HG02610 (cell line): ENCODE measurements around the gene HIVEP1.
"Not testable (repeated sequence)": the region's sequence is repeated elsewhere in the genome, so short reads cannot be mapped to it uniquely, and the experiment has no call there.

Experiments used
- ATAC-seq: cut with Tn5 transposase; IDR thresholded peaks from one replicate; pipeline ENCODE4 v1.9.1; 2021; ENCODE audit warnings: mild to moderate bottlenecking, moderate library complexity; ENCODE audit not compliant: unreplicated experiment

The HIVEP1 gene

DNA sequence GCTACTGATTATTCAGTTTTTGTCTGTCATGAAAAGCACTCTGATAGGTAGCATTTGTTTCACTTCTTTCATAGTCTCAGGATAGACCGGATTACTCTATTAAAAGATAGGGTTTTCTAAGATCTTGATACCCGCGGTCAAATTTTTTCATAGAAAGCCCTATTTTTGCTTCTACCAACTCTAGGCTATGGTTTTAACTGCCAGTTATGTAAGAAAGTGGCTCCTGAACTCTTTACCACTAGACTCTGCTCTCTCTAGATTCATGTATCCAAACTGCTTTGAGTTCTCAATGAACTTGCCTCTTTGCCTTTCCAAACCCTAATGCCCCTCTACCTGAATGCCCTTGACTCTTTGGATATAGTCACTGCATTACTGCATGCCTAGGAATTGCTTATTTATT, 70.3 kb downstream of the HIVEP1 start:
- ATAC-seq, result no peak

DNA sequence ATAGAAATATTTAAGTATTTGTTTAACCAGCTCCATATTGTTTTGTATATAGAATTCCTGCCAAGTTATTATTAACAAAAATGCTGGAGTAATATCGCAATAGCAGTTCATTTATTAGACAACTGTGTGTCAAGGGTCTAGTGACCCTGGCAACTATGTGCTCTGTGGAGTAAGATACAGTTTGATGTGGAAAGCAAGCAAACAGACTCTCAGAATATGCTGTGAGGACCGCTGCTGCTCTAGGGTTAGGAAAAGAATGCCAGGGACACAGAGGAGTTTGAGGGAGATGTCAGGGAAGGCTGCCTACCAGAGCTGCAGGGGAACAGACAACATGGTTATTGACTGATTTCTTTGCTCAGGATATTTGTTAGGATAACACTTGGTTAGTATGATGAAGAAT, 71.2 kb downstream of the HIVEP1 start:
- ATAC-seq, result no peak

DNA sequence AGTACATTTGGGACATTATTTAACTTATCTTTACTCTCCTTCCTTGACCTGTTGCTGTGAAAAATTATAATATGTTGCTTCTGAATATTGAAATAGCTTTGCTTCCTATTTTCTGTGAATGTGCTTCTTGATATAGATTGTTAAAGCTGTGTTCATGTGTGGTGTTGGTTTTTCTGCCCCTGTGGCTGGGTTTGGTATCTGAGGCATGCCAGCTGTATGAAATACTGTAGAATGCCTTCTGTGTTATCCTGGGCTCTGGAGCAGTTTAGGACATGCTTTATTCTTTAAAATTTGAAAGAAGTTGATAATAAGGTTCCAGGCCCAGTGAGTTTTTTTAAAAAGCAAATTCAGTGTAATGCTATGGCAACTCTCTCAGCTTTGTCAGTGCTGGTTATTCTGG, 71.7 kb downstream of the HIVEP1 start:
- no peak for ATAC-seq

GRCh38 chr6:12084681-12085080, 72.6 kb downstream of the HIVEP1 start:
- no peak for ATAC-seq

DNA sequence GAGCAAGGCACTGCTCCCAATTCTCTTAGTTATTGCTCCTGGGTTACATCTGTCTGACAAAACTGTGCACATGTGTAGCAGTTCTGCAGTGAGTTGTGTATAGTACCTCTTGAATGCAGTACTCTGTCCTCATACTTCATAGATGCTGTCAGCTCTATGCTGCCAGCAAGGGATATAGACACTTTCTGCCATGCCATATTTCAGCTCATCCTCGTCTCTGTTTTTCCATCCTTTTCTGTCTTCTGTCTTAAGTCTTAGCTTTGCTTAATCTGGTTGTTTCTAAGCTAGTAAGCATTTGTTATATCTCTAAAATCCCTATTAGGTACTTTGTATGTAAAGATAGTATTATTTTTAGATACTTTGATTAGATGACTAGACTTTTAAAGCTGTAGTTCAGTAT, 76.4 kb downstream of the HIVEP1 start:
- ATAC-seq, result no peak

DNA sequence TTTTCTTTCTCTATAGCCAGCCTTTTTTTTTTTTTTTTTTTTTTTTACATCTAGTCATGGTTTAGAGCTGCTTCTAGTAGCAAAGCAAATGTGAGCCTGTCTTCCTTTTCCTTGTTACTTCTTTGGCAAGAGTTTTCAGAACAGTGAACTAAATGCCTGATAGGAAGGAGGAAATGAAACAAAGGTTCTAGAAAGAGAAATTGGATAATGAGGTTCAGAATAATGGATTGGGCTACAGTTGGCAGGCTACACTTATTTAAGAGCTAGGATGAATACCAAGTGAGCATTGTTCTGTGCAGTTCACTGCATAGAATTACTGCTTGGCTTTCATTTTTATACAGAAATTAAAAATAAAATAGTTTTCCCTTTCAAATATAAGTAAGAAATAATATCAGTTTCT, 78.6 kb downstream of the HIVEP1 start:
- ATAC-seq, result no peak

DNA sequence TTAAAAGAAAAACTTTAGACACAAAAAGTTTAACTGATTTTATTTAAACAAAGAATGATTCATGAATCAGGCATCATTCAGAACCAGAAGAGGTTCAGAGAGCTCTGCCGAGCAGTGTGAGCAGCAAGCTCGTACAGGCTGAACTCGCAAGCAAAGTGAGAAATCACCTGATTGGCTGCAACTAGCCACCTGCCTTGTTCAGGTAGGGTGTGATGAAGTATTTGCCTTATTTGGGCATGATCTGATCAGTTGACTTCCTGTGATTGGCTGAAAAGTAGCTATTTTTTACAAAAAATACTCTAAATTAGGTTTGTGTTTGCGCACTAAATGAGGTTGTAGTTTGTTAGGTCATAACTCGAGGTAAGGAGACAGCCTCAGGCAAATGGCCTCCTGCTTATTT, 80.7 kb downstream of the HIVEP1 start:
- no peak for ATAC-seq

DNA sequence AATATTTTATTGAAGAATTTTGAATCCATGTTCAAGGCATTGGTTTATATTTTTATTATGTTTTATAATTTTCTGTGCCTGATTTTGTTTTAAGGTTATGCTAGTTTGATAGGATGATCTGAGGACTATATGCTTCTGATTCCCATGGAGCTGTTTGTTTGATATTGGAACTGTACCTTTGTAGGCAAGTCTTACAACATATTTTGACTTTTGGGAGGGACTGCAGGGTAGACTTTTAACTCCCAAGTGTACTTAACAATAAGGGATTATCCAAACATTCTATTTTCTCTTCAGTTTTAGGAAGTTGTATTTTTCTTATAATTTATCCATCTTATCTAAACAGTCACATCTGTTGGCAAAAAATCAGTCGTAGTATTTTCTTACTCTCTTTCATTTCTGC, 82.6 kb downstream of the HIVEP1 start:
- no peak for ATAC-seq

GRCh38 chr6:12096342-12096741, 84.2 kb downstream of the HIVEP1 start:
- no peak for ATAC-seq

DNA sequence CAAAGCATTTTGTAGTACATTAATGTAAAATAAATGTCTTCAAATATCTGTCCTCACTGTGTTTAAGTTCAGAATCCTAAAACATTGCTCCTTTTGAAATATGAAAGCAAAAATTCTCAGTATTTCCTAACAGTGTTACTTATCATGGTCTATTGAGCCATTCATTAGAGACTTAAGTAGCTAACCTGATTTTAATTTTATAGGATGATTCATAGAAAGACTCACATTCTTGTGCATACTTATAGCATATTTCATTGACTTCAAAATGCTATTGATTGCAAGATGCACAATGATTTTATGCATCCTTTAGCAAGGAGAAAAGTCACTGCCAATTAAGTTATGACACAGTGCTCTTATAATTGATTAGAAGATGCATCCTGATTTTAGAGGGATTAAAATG, 85.7 kb downstream of the HIVEP1 start:
- ATAC-seq, result no peak

- ATAC-seq, result no peak
Measured at GRCh38 chr6:12099623-12100338, 87.7 kb downstream of the HIVEP1 start.

DNA sequence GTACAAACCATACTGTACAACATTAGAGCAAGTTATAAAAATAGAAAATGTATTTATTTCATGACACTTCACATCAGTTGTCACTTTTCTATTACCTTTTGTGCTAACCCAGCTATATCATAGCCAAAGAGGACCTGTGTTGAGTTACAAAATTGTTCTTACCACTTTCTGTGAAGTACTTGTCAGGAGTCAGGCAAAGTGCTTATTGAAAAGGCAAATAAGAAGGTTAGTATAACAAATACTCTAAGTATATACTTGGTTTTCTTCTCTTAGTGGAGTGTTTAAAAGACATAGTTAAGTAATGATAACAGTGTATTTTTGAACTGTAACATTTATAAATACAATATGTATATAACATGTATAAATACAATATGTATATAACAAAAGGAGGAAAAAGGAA, 88.9 kb downstream of the HIVEP1 start:
- no peak for ATAC-seq

DNA sequence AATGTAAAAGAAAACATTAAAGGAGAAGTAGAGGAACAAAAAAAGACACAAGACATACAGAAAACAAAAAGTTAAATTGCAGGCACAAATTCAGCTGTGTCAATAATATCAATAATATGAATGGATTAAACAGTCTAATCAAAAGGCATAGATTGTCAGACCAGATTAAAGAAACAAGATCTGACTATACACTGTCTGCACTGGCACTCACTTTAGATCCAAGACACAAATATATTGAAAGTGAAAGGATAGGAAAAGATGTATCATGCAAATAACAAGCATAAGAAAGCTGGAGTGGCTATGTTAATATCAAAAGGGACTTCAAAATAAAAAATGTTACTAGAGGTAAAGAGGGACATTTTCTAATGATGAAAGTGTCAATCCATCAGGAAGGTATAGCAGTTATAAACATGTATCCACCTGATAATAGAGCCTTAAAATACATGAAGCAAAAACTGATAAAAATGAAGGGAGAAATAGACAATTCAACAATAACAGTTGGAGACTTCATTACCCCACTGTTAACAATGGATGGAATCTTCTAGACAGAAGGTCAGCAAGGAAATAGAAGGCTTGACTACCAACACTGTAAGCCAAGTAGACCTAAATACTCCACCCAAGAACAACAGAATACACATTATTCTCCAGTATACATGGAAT, 89.7 kb downstream of the HIVEP1 start:
- ATAC-seq, result no peak

DNA sequence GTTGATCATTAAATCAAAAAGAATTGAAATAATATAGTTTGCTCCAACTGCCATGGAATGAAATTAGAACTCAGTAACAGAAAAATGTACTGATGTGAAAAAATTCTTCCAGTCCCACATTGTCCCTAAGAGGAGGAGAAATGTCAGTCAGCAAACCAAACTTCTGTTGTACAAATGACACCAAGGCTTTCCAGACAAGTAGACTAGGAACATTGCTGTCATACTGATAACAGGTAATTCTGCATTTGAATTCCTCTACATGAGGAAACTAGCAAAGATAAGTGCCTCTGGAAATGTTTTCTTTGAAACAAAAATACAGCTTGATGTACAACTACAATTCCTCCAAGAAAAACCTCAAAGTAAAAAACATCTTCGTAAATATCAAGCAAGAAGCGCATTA, 90.2 kb downstream of the HIVEP1 start:
- no peak for ATAC-seq

GRCh38 chr6:12103158-12103557, 91.0 kb downstream of the HIVEP1 start:
- no peak for ATAC-seq

DNA sequence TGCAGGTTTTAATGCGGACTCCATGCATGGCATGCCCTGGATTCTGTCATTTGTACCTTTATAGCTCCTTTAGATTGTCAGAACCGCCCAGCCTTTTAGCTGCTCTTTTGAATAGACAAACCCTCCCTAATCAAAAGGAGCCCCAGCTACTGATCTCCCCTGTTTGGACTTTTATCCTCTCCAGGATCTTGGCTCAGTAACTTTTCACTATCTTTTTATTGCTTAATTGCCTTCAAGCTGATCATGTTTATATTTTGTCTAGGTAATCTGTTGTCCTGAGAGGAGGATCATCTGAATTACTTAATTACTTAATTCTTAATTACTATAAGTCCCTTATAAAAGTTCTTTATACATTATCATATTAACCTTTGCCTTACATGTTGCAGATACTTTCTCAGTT, 93.2 kb downstream of the HIVEP1 start:
- no peak for ATAC-seq

DNA sequence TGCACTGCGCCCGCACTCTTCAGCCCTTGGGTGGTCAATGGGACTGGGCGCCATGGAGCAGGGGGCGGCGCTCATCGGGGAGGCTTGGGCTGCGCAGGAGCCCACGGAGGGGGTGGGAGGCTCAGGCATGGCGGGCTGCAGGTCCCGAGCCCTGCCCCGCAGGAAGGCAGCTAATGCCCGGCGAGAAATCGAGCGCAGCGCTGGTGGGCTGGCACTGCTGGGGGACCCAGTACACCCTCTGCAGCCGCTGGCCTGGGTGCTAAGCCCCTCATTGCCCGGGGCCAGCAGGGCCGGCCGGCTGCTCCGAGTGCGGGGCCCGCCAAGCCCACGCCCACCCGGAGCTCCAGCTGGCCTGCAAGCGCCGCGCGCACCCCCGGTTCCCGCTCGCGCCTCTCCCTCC, 96.3 kb downstream of the HIVEP1 start:
- ATAC-seq, result not testable (repeated sequence)

GRCh38 chr6:12110523-12111362, 98.6 kb downstream of the HIVEP1 start:
- no peak for ATAC-seq

GRCh38 chr6:12111363-12111670, 99.2 kb downstream of the HIVEP1 start:
- ATAC-seq, result no peak

DNA sequence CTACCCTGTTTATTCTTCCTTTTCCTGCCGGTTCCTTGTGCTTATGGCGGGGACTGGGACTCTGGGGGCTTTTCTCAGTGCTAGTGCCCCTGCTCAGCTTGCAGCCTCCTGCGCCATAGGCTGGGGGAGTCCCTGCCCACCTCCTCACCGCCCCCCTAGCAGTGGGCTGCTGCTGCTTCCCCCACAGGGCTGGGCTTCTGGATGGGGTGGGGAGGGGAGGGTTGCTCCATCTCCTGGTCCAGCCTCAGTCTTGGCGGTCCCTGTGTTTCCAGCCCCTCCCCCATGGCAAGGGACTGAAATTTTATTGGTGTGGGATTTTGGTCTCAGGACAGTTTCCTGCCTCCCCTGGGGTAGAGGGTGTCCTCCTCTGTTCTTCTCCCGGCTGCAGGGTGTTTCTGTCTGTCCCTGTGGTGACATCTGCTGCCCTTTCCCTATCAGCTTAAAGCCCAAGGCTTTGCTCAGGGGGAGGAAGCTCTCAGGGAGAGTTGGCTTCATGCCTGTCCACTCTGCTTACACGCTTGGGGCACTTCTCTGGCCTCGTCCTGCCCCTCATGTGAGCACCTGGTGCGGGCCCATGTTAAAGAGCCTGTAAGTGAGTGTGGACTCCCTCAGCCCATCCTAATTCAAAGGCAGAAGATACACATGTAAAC, 100.6 kb downstream of the HIVEP1 start:
- no peak for ATAC-seq

DNA sequence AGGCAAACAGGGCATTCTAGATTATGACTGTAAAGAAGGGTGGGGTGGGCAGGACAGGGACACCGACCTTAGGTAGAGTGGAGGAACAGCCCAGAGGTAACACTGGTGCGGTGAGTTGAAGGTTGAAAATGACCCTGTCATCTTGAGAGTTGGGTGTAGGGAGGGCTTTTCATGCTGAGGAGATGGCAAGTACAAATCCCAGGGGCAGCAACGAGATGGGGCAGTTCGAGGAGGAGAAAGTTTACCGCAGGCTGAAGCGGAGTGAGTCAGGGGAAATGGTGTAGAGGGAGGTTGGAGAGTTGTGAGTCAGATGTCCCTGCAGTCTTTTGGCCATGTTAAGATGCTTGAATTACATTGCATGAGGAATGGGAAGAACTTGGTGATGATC, 101.1 kb downstream of the HIVEP1 start:
- no peak for ATAC-seq

DNA sequence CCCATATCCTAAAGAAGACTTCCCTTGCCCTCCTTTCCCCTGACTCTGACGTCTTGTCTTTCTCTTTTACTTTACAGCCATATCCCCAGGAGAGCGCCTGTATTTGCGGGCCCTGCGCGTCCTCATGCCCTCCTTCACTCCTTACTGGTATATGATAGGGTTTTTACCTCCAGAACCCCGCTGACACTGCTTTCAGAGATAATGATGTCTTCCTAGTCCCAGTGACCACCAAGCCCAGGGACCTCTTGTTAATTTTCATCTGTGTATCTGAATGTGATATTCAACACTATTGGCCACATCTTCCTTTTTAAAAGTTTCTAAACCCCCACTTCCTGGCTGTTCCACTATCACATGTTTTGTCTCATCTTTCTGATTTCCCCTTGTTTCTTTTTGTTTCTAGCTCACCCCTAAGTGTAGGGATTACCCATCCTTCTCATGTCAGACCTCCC, 102.0 kb downstream of the HIVEP1 start:
- peak; percentile 31 for ATAC-seq
